GM10266 (cell line): Measurements from ENCODE around the gene MYO18B.

Experiments
- DNase-seq: peaks from one replicate; pipeline ENCODE4 v3.0.0; 2012; ENCODE audit errors: extremely low spot score
- CTCF ChIP-seq: IDR thresholded peaks from 2 replicates; pipeline ENCODE4 v1.5.1; 2012; ENCODE audit warnings: mild to moderate bottlenecking, low read depth; ENCODE audit not compliant: control insufficient read depth, insufficient read depth; ENCODE audit errors: missing control alignments

The MYO18B gene

GRCh38 chr22:26043031-26043430 is 301.0 kb downstream of the MYO18B start:
- TF ChIP-seq CTCF, result no peak
- no peak for DNase-seq

- TF ChIP-seq CTCF, result no peak
- DNase-seq, result no peak
Observed at GRCh38 chr22:26045051-26045450, 303.1 kb downstream of the MYO18B start.

GRCh38 chr22:26045860-26046259 is 303.9 kb downstream of the MYO18B start:
- TF ChIP-seq CTCF, result no peak
- DNase-seq, result no peak

- no peak for DNase-seq
- no peak for TF ChIP-seq CTCF
Observed at GRCh38 chr22:26047516-26047915, 305.5 kb downstream of the MYO18B start.

- TF ChIP-seq CTCF, result no peak
- no peak for DNase-seq
Observed at GRCh38 chr22:26047920-26048319, 305.9 kb downstream of the MYO18B start.

GRCh38 chr22:26050079-26050478 is 308.1 kb downstream of the MYO18B start:
- no peak for TF ChIP-seq CTCF
- no peak for DNase-seq

GRCh38 chr22:26053737-26054316 is 311.8 kb downstream of the MYO18B start:
- DNase-seq, result no peak
- TF ChIP-seq CTCF, result no peak
